Retinal pigment epithelial cell (primary cell): ENCODE results near the gene SLC38A9.

Experiments used
- DNase-seq: peaks from one replicate; pipeline ENCODE4 v3.0.0-alpha.2; 2010; ENCODE audit warnings: low read depth
- H3K4me3 ChIP-seq: 2 replicates; pipeline ENCODE4 v1.5.1; 2011; ENCODE audit warnings: mild to moderate bottlenecking, low read length, control low read depth, moderate library complexity
- CTCF ChIP-seq: conservative IDR thresholded peaks from 2 replicates; pipeline ENCODE4 v1.5.1; 2011; ENCODE audit warnings: low read depth, low read length, control low read depth, inconsistent platforms

SLC38A9 gene

DNA sequence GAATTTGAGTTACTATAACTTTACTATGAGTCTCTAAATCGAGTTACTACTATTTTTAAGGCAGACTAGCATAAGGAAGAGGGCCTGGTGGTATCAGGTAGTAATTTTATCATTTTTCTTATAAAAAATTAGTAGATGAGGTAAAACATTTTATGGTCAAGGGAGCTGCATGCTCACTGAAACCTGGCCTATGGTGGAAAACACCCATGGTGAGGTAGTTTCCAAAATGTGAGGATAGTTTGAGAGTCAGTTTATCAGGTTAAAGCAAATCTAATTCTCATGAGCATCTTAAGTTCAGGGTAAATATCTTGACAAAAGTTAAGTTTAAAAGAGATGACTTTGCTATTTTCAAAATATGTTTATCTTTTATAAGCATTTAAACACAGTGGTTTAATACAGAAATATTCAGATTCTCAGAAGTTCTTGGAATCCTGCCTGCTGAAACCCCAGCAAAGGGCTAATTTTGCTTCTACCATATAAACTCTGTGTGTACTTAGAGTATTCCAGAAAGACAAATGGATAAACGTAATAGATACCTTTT is 35.7 kb upstream of the SLC38A9 start:
- TF ChIP-seq CTCF = no peak
- H3K4me3 ChIP-seq = no peak overlapping the region
- DNase-seq = no peak

- peak; percentile 14 for DNase-seq
These were observed 30.7 kb upstream of the SLC38A9 start for GRCh38 chr5:55742778-55743177.

GRCh38 chr5:55737793-55738192 is 25.7 kb upstream of the SLC38A9 start, which contains the start of gene DDX4:
DDX4 (plus strand) TSS chr5:55738061; CDS start chr5:55738964, 903 bp downstream.
- no peak for TF ChIP-seq CTCF
- DNase-seq = no peak
- no peak within 1 kb of the TSS for H3K4me3 ChIP-seq

More at GRCh38 chr5:55742778-55743177, 30.7 kb upstream of the SLC38A9 start:
- H3K4me3 ChIP-seq = no peak overlapping the region
- TF ChIP-seq CTCF = no peak

DNA sequence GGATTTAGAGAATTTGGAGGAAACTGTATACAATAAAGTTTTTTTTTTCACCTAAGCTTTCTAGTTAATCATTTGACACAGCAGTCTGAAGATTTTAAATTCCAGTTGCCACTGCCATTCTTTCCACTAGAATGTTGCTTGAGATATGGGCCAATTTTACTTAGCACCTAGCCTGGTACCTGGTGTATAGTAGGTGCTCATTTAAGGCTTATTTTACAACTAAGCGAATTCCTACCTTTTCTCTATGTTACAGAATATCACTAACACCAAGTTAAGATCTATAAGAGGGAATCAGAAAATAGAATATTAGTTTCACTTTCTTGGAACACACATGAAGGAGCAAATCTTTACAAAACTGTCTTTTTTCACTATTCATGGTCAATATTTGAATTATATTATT is 22.5 kb upstream of the SLC38A9 start:
- no peak for DNase-seq
- no peak for TF ChIP-seq CTCF

DNA sequence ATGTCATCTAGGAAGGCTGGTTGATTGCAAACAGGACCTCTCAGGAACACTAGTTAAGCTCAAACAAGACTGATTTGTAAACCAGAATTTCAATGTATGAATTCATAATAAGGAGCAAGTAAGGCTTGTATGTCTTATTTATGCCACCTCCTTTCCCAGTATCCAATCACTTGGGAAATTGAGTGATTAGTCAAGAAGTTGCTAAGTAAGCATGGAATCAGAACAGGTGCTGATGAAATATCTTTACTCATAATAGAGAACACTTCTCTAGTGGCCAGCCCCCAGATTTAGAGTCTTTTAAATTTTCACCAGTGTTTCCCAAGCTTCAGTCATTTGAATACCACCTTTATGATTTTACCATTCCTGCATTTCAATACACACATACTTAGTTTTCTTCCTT is 20.5 kb upstream of the SLC38A9 start:
- DNase-seq = no peak
- no peak overlapping the region for H3K4me3 ChIP-seq
- TF ChIP-seq CTCF = no peak

More for the DNA sequence above, 22.5 kb upstream of the SLC38A9 start:
- no peak overlapping the region for H3K4me3 ChIP-seq

DNA sequence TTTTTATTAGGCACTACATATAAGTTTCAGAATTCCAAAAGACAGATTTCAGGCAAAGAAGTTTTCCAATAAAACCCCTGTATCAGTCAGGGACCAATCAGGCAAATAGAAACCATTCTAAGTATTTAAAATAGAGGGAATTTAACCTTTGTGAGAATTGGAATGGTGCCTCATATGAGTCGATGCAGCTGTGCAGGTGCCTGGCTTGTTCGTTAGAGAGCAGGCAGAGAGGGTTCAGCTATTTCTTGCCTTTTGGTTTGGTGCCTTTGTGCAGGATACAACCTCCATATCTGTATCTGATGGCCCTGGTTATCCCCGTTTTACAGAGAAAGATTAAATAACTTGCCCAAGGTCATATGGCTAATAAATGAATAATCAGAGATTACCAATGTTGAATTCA is 19.7 kb upstream of the SLC38A9 start:
- no peak for DNase-seq
- H3K4me3 ChIP-seq = no peak overlapping the region
- no peak for TF ChIP-seq CTCF

GRCh38 chr5:55724281-55724680 is 12.2 kb upstream of the SLC38A9 start:
- TF ChIP-seq CTCF = no peak
- DNase-seq = no peak
- H3K4me3 ChIP-seq = no peak overlapping the region
